GM12801 (cell line): ENCODE measurements around the gene NLGN4X.

Experiments
- CTCF ChIP-seq: IDR thresholded peaks from one replicate; pipeline ENCODE4 v1.5.1; 2011; ENCODE audit warnings: control low read depth; ENCODE audit not compliant: insufficient read length; ENCODE audit errors: extremely low read depth

The NLGN4X gene

DNA sequence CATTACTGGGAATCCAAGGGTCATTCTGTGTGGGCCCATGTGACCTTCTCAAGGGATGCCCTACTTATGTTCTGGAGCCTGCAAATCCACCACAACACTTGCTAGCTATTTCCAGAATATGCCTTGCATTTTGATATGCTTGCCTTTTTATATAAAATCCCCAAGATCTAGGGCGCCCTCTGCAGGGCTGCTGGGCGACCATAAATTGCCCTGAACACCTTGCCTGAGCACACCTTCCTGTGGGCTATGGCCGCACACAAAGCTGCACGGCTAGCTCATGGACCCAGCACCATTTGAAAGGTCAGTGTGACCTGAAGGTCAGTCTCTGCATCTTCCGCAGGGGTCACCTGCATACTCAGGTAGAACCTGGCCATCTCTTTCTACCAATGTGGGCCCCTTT, 311.7 kb downstream of the NLGN4X start:
- no peak for TF ChIP-seq CTCF

DNA sequence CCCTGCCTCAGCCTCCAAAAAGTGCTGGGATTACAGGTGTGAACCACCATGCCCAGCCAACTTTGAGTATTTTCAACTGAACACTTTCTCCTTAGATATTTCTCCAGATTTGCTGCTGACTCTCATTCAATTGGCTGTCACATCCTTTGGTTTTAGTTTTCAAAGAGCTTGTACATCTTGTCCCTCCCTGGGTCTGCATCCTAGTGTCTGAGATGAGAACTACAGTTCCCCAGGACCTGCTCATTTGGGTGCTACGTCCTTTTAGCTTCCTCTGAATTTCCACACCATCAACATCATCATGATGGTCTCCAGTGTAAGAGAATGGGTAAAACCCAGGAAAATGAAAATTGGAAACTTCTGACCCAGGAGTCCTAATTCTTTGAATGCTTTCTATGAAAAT, 312.9 kb downstream of the NLGN4X start:
- no peak for TF ChIP-seq CTCF

DNA sequence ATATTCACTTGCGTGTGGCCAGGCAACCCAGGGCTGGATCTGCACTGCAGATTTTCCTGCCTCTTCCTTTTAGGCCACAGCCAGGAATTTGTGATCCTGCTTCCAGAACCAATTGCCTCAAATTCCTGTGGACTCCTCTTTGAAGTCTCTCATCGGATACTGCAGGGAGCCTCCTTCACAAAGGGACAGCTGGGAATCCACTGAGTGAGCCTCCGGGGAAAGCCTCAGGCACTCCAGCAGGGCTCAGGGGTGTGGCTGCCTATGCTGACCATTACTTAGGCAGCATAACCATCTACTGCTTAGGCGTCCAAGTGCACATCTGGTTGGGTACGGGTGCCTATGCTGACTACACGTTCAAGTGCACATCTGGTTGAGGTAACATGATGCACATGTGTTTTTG, 321.5 kb downstream of the NLGN4X start:
- TF ChIP-seq CTCF, result no peak

GRCh38 chrX:5898463-5898862, 330.2 kb downstream of the NLGN4X start:
- TF ChIP-seq CTCF, result no peak

DNA sequence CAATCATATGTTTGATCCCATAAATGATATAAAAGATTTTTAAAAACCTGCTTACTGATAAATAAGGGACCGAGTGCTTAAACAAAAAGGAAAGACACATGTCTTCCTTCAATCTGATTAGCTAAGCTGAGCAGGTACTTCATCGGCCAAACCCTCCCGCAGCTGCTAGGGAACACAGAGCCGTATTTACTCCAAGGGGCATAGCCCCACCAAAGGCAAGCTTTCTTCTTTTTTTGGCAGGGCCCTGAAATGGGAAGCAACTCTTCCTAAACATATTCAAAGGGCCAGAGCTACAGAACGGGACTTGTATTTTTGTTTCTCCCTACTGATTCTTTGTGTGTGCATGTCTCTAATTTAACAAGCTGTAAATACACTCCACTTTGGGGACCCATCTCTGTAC, 337.3 kb downstream of the NLGN4X start:
- TF ChIP-seq CTCF, result no peak

- TF ChIP-seq CTCF, result no peak
Observed at GRCh38 chrX:5876984-5877596, 351.6 kb downstream of the NLGN4X start.

DNA sequence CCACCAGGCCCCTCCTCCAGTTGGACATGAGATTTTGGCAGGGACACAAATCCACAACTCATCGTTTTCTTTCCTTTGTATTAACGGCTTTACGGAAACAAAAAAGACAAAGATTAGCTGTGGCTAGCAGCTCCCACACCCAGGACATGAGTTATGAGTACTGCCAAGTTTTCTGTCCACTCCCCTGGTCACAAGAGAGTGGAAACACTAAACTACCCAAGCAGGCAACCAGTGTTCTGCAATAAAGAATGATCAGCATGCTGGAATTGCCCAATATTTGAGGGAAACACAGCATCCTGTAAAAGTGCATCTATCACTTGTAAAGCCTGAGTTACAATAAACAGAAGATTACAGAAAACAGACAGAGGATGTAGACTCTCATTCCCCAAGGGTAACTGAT, 358.4 kb downstream of the NLGN4X start:
- no peak for TF ChIP-seq CTCF
